HG03060 (cell line): ENCODE results near the gene PCDHB16.
"Not testable (repeated sequence)": the region's sequence is repeated elsewhere in the genome, so short reads cannot be mapped to it uniquely, and the experiment has no call there.

Experiments used
- ATAC-seq: cut with Tn5 transposase; IDR thresholded peaks from one replicate; pipeline ENCODE4 v1.9.1; 2021; ENCODE audit warnings: low read depth, moderate number of reproducible peaks; ENCODE audit not compliant: unreplicated experiment

Gene PCDHB16

GRCh38 chr5:141224844-141225243 is 42.7 kb downstream of the PCDHB16 start:
- not testable (repeated sequence) for ATAC-seq

- not testable (repeated sequence) for ATAC-seq
Measured at GRCh38 chr5:141225421-141225820, 43.2 kb downstream of the PCDHB16 start.

GRCh38 chr5:141234109-141234667 is 52.0 kb downstream of the PCDHB16 start:
- ATAC-seq = no peak
